HG02759 (cell line): ENCODE results near the gene TPK1.
"Not testable (repeated sequence)": the region's sequence is repeated elsewhere in the genome, so short reads cannot be mapped to it uniquely, and the experiment has no call there.

ENCODE experiments used
- ATAC-seq: cut with Tn5 transposase; IDR thresholded peaks from one replicate; pipeline ENCODE4 v1.9.1; 2021; ENCODE audit warnings: mild to moderate bottlenecking, moderate library complexity; ENCODE audit not compliant: unreplicated experiment

The TPK1 gene

DNA sequence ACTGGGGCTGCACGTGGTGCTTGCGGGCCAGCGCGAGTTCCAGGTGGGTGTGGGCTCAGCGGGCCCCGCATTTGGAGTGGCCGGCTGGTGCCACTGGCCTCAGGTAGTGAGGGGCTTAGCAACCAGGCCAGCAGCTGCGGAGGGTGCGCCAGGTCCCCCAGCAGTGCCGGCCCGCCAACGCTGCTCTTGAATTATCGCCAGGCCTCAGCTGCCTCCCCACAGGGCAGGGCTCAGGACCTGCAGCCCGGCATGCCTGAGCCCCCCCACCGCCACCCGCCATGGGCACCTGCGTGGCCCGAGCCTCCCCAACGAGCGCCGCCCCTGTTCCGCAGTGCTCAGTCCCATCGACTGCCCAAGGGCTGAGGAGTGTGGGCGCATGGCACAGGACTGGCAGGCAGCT is 185.4 kb downstream of the TPK1 start:
- no peak for ATAC-seq

DNA sequence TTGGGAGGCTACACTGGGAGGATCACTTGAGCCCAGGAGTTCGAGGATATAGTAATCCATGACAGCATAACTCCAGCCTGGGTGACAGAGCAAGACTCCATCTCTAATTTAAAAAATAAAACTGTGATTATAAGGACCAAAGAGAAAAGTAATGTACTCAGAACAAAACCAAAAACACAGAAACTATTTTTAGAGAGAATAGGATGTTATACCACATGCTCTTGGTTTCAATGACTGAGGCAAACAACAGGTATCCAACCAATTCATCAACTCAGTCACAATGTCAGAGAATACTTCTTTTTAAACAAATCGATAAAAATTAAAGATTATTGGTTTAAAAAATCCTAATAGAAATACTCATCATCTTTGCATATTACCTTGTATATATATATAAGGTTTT is 186.7 kb downstream of the TPK1 start:
- ATAC-seq = no peak

DNA sequence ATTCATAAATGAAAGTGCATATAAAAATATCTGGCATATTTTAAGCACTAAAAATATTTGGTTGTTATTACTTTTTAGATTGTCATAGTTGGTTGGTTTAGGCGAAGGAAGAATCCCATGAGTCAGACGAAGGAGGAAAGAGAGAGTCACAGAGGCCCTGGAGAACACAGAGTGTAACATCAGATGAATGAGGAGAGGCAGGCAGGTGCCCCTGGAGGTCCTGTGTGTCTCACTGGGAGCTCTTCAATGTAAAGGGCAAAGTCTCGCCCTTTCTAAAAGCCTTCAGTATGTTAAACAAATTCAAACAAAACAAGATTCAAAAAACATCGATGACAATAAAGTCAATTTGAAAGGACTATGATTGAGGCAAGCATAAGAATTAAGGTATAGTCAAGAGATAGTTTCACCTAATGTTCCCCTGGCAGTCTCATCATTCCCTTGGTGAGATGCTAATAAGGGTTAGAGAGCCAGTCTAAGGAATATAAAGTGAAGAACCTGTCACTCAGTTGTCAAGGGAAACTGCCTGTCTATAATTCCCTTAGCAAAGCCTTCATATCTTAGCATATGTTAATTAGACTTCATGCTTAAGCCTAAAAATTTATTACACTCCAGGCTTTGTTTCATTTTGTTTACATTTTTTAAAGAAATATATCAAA is 194.3 kb downstream of the TPK1 start:
- no peak for ATAC-seq

DNA sequence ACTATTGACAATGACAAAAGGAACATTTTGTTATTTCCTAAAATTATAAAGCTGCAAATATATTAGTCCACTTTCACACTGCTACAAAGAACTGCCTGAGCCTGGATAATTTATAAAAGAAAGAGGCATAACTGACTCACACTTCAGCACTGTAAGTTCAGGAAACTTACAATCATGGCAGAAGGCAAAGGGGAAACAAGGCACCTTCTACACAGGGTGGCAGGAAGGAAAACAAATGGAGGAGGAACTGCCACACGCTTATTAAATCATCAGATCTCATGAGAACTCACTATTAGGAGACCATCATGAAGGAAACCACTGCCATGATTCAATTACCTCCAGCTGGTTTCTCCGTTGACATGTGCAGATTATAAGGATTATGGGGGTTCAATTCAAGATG is 203.1 kb downstream of the TPK1 start:
- ATAC-seq = no peak

DNA sequence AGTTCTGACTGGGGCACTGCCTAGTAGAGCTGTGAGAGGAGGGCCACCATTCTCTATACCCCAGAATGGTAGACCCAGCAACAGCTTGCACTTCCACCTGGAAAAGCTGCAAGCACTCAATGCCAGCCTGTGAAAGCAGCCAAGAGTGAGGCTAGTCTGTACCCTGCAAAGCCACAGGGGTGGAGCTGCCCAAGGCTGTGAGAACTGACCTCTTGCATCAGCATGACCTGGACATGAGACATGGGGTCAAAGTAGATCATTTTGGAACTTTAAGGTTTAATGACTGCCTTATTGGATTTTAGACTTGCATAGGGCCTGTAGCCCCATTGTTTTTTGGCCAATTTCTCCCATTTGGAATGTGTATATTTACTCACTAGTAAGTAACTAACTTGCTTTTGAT is 206.3 kb downstream of the TPK1 start:
- ATAC-seq = no peak

DNA sequence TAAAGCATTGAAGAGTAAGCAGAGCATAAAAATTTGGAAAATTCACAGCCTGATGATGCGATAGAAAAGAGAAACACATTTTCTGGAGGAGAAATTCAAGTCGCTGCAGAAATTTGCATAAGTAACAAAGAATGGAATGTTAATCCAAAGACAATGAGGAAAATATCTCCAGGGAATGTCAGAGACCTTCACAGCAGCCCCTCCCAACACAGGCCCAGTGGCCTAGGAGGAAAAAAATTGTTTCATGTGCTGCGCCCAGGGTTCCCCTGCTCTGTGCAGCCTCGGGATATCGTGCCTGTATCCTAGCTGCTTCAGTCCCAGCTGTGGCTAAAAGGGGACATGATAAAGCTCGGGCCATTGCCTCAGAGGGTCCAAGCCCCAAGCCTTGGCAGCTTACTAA is 206.8 kb downstream of the TPK1 start:
- ATAC-seq = no peak

DNA sequence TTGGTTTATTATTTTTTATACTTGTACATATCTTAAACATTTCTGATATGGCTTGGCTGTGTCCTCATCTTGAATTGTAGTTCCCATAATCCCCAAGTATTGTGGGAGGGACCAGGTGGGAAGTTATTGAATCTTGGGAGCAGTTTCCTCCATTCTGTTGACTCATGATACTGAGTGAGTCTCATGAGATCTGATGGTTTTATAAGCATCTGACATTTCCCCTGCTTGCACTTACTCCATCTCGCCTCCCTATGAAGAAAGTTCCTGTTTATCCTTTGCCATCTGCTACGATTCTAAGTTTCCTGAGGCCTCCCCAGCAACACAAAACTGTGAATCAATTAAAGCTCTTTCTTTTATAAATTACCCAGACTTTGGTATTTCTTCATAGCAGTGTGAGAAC is 207.7 kb downstream of the TPK1 start:
- ATAC-seq = no peak

DNA sequence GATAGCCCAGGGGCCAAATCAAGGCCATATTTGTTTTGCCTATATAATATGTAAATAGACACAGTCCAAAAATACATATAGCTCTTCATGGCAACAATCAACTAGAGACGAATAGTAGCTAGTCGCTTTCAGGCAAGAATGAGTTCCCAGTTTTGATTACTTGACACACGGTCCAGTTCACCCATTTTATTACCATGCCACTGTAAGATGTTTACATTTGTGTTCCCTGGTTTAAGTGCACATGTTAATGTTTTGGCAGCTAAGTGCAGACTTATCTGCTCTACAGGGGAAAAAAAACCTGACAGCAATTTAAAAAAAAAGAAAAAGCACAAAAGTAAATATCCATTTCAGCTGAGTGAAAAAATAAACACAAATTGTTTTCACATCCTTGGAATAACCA is 213.1 kb downstream of the TPK1 start:
- no peak for ATAC-seq

DNA sequence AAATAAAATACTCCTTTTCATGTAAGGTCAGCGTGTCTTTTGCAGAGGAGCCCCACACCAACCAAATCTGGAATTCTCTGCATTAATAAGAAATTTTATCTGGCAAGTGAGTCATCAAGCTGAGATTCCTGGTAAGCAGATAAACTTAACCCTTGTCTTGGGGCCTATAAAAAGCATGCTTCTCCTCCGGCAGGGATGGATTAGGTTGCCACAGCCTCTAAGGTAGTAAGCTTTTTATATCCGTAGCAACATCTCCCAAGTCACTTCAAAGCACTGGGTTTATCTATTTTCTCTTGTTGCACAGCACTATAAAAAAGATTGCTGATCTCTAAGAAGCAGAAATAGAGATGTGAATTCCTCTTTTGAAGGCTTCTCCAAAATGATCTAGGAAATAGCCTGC is 229.6 kb downstream of the TPK1 start:
- no peak for ATAC-seq

DNA sequence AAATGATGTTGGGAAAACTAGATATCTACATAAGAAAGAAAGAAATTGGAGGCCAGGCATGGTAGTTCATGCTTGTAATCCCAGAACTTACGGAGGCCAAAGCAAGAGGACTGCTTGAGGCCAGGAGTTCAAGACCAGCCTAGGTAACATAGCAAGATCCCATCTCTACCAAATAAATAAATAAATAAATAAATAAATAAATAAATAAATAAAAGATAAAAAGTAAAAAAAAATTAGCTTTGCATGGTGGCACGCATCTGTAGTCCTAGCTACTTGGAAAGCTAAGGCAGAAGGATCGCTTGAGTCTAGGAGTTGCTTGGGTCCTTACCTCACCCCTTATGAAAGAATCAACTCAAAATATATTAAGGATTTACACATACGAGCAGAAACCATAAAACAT is 238.9 kb downstream of the TPK1 start:
- ATAC-seq = no peak

DNA sequence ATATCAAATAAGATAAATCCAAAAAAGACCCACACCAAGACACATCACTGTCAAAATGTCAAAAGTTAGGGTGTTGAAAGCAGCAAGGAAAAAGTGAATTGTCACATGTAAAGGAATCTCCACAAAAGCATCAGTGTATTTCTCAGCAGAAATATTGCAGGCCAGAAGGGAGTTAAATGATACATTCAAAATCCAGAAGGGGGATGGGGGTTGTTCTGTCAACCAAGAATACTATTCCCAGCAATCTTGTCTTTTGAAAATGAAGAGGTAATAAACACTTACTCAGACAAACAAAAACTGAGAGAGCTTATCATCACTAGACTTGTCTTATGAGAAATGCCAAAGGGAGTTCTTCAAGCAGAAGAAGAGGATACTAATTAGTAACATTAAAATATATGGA is 241.3 kb downstream of the TPK1 start:
- no peak for ATAC-seq

DNA sequence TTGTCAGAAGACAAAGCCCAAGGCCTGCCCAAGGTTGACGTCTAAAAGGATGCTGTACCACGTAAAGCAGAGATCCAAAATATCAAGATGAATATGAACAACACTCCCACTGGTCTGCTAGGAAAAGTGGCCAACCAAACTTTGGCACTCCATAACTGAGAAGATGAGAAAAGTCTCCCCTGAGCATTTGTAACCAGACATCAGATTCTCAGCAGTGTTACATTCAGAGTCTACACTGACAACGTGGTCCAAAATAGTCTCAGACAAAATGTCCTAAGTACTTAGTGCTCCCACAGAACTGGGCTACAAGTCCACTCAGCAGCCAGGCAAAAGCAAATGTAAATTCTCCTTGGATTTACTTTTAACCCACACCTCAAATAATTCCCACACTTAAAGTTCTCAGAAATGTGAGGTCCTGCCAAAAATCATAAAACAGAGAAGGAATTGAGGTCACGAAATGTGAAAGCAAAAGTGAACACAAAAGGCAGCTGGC is 247.2 kb downstream of the TPK1 start:
- no peak for ATAC-seq

DNA sequence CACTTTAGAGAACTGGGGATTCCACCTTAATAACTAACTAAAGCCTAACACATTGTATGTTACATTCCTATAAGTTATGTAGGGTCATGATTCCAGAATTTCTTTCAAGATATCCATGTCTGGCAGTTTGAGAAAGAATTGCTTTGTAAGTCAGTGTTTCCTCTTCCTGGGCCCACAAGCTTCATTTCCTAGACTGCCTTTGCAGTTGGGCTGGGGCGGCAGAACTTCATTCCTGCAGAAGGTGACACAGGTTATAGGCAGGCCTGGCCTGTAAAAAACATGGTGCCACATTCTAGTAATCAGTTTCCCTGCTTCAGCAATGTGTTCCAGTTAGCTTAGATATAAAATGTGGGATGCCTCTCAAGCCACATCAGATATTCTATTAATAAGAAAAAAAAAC is 248.2 kb downstream of the TPK1 start:
- ATAC-seq = no peak

DNA sequence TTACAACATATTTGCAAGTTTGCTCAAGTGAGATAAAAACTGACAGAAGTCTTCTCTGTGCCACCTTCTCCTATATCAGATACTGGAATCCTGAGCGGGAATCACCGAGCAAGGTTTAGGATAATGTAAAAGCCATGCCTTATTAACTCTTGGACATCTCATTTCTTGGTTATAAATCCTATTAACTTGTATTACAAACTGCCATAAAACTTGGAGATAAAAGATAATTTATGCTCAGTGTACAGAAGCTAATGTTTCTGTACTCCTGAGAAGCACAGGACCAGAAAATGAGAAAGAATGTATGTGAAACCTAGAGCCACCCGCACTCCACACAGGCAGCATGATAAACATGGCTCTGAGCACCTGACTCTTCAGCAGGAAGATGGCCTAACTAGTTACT is 251.1 kb downstream of the TPK1 start:
- no peak for ATAC-seq

DNA sequence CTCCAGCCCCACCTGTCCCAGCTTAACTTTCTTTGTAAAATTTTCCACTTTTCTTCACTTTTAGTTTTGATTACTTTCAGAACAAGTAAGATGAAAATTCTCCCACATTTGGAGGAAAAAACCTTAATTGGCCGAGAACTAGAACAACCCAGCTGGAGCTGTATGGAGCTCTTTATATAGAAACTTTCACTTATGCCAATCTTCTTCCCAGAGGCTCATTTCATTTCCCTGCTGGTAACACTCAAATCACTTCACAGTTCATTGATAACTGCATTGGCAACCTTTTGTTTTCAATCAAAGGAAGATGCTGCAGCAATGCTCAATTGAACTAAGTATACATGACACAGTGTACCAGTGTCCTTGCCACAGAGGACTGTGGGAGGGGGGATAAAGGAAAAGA is 256.2 kb downstream of the TPK1 start:
- ATAC-seq = no peak

DNA sequence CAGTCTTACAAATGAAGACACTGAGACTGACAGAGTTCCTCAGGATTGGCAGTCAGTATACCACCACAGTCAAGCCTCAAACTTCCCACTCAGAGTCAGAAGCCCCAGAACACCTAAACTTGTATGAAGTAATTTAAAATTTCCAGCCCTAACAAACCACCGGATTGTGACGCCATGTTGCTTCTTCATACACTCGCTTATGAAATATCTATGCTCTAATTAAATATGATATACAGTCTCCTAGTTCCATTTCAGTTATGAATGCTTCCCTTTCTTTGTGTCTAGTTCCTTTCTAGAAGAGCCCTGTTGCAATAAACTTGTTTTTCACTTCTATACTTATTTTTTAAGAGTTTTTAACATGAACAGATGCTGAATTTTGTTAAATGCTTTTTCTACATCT is 260.4 kb downstream of the TPK1 start:
- no peak for ATAC-seq

DNA sequence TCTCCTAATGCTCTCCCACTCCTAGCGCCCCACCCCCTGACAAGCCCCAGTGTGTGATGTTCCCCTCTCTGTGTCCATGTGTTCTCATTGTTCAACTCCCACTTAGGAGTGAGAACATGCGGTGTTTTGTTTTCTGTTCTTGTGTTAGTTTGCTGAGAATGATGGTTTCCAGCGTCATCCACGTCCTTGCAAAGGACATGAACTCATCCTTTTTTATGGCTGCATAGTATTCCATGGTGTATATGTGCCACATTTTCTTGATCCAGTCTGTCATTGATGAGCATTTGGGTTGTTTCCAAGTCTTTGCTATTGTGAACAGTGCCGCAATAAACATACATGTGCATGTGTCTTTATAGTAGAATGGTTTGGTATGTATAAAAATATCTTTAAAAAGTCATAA is 261.1 kb downstream of the TPK1 start:
- not testable (repeated sequence) for ATAC-seq

DNA sequence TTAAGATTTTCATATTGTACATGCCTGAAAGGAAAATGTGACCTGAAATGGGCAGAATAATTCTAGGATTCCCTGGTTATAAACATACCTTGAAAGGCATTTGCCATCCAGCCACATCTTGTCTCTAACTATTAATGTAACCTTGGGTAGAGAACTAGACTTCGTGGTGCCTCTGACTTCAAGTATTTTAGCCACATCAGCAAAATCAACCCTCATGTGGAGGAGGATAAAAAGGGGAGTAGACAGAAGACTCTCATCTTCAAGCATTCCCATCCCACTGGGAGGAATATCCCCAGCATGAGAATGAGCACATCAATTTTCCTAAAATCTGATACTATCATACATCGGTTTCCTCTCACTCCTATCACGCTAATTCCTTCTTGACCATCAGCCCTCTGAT is 267.6 kb downstream of the TPK1 start:
- ATAC-seq = no peak

DNA sequence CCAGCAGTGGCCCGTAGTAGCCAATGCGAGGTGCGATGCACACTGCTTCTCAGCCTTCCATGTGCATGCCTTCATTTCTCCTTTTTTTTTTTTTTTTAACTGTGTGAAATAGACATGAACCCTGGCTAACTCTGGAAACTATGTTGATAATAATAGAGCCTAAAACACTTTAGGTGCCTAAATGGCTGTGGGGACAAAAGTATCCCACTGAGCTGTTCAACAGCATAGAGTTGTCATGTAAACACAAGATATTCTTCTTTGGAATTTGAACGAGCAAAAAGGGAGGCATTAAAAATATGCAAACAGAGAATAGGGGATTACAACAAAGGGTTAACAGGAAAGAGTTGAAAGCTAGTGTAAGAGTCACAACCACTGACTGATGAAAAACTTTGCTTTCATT is 270.3 kb downstream of the TPK1 start:
- ATAC-seq = no peak

DNA sequence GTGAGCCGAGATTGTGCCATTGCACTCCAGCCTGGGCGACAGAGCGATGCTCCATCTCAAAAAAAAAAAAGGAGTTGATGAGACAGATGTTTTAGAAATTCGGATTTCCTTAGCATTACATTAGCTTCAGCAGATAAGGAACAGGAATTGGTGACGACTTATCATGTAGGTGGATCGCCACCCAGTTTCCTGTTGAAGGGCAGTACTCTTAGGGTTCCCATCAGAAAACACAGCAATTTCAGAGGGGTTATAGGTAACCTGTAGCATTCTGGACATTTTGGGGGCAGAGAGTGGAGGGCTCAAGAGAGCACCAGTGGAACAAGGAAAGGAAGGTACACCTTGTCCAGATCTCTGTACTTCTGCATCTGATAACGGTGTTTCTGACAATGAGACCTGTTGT is 286.0 kb downstream of the TPK1 start:
- ATAC-seq = no peak

DNA sequence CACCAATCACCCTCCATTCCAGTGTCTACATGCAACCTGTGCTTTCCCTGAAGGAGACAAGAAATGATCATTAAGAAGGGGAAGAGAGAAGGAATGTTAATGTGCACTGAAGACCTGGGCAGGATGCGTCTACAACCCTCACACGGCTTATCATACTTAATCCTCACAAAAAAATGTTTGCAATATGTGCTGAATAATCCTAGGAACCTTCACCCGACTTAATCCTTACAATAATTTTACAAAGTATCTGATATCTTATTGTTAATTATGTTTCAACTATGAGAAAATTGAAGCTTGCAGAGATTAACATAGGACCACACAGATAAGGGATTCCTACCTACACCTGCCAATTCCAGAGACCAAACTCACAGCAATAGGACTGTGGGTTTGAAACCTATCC is 287.3 kb downstream of the TPK1 start:
- no peak for ATAC-seq

DNA sequence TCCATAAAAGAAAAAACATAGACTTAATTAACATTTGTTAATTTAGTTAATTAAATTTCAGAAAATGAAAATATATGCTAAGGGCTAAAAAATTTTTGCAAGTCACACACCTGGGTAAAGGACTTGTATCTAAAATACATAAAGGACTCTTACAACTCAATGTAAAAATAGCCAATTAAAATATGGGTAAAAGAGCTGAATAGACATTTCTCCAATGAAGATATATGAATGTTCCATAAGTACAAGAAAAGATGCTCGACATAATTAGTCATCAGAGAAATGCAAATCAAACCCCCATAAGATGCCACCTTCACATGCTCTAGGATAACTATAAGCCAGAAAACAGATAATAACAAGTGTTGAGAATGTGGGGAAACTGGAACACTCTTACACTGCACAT is 288.0 kb downstream of the TPK1 start:
- no peak for ATAC-seq

DNA sequence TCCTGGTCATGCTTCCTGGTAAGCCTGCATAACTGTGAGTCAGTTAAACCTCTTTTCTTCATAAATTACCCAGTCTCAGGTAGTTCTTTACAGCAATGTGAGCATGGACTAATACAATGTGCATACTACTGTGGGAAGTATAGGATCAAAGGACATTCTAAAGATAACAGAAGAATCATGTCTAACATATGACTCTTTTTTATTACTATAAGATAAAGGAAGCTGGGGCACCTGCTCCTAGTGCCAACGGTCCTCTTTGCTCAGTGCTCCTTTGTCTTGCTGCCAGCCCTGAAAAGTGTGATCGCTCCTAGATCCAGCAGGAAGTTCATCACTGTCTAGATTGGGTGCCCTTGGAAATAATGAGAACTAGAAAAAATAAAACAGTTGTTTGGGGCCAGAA is 289.1 kb downstream of the TPK1 start:
- ATAC-seq = no peak
